ENCODE results near the gene BANF2. TPM values are rescaled to one million over a fixed set of nuclear protein-coding genes. Genes with fewer than 3 reads are reported as not detected.

BANF2 gene
- total RNA-seq, 1 donor from 2014 or later, result not detected

DNA sequence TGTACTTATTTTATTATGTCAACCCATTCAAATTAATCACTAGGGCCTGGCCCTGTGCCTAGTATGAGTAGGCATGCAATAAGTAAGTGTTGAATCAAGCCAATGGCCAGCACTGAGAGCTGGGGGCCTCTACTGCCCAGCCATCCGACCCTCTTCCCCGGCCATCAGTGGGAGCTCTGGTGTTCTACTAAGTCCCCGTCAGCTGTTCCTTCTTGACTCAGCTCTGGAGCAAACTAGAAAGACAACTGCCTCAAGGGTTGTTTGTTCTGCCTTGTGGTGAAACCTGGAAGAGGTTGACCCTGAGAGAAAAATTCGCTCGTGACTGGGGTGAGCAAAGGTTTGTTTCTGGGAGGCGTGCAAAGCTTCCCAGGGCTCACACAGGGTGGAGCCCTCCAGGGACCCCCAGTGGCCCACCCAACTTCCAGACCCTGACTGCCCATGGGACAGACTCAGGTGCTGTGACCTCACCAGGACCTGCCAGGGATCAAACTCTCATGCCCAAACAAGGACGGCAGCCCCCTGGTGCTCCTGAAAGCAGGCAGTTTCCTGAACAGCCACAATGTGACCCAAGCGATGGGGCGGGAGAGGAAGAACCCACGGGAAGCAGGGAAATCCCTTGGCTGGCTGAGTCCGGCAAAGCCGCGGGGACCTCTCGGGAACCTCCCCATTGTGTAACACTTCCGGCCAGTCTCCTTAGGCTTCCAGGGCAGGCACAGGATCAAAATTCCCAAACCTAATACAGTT, 50.4 kb downstream of the BANF2 start:
- Histone ChIP-seq H3K36me3 (no peaks in the 10 kb centered on the region), H2AFZ (replicated peaks) (no peak overlapping the region), H3F3A (ENCODE audit: low read depth) (no peaks in the 10 kb centered on the region), H3K4me2 (no peak overlapping the region), H3K4me1 (no peaks in the 10 kb centered on the region), H3K4me3 (no peak overlapping the region), H3K9me3 (ENCODE audit: low read depth) (no peaks in the 10 kb centered on the region), H3K9ac (no peak overlapping the region), H3K27ac (no peak overlapping the region), H4K20me1 (ENCODE audit: low read depth) (no peaks in the 10 kb centered on the region), H3K27me3 (no peaks in the 10 kb centered on the region), H3K79me2 (ENCODE audit: low read depth) (no peaks in the 10 kb centered on the region)
- Mint-ChIP-seq H3K4me1 (peaks cover 14% of the 10 kb centered on the region), H3K36me3 (no peaks in the 10 kb centered on the region), H3K27ac (no peak overlapping the region), H3K9me3 (no peaks in the 10 kb centered on the region), H3K27me3 (ENCODE audit: insufficient read depth, low read depth) (peaks cover 14% of the 10 kb centered on the region), H3K4me3 (no peak overlapping the region)
- peak; percentile 9 for DNase-seq (ENCODE audit: low spot score)
- TF ChIP-seq EZH2 (IDR thresholded peaks at IDR 0.05), result no peak

DNA sequence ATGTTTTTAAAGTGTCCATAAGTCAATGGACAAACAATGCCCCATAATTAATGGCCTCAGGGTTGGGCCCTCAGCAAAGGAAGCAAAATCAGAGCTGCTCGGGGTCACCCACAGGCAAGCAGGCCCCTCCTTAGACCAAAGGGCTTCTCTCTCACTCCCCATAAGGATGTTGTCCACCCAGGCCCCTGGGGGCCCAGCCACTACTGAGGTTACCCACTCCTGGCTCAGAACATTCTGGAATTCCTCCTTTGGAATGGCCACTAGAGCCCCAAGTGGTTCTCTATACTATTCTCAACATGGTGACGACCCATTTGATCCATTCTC, 50.9 kb downstream of the BANF2 start:
- no peak for DNase-seq (ENCODE audit: low spot score)
- no peaks in the 10 kb centered on the region for H3K36me3 ChIP-seq
- no peaks in the 10 kb centered on the region for H3K9me3 ChIP-seq (ENCODE audit: low read depth)
- H3K4me3 Mint-ChIP-seq, result no peak overlapping the region
- H3K27ac ChIP-seq, result no peak overlapping the region
- peaks cover 14% of the 10 kb centered on the region for H3K27me3 Mint-ChIP-seq (ENCODE audit: insufficient read depth, low read depth)
- TF ChIP-seq EZH2phosphoT487 (IDR thresholded peaks at IDR 0.05), result no peak
- no peak for TF ChIP-seq EZH2 (IDR thresholded peaks at IDR 0.05)
- H4K20me1 ChIP-seq (ENCODE audit: low read depth), result no peaks in the 10 kb centered on the region
- H3K27me3 ChIP-seq, result no peaks in the 10 kb centered on the region
- H3K4me2 ChIP-seq, result no peak overlapping the region
- H3K4me1 ChIP-seq, result no peaks in the 10 kb centered on the region
- H2AFZ ChIP-seq (replicated peaks), result no peak overlapping the region
- no peaks in the 10 kb centered on the region for H3F3A ChIP-seq (ENCODE audit: low read depth)
- no peaks in the 10 kb centered on the region for H3K9me3 Mint-ChIP-seq
- no peaks in the 10 kb centered on the region for H3K79me2 ChIP-seq (ENCODE audit: low read depth)
- no peak overlapping the region for H3K4me3 ChIP-seq
- H3K27ac Mint-ChIP-seq, result no peak overlapping the region
- H3K36me3 Mint-ChIP-seq, result no peaks in the 10 kb centered on the region
- H3K9ac ChIP-seq, result no peak overlapping the region
- peaks cover 11% of the 10 kb centered on the region for H3K4me1 Mint-ChIP-seq

DNA sequence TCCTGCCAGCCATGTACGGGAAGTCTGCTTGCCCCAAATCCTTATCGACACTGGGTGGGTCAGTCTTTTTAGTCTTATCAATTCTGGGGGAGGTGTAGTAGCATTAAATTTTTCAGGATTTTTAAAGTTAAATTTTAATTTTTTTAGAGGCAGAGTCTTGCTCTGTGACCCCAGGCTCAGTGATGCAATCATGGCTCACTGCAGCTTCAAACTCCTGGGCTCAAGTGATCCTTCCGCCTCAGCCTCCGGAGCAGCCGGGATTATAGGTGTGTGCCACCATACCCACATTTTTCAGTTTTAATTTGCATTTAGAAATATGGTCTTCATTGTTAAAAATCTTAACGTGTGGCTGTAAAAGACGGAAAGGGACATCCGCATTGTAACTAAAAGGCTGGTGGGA, 51.9 kb downstream of the BANF2 start:
- H3F3A ChIP-seq (ENCODE audit: low read depth), result no peaks in the 10 kb centered on the region
- no peak overlapping the region for H3K27ac Mint-ChIP-seq
- H2AFZ ChIP-seq (replicated peaks), result no peak overlapping the region
- no peak overlapping the region for H3K9ac ChIP-seq
- H3K36me3 ChIP-seq, result no peaks in the 10 kb centered on the region
- no peaks in the 10 kb centered on the region for H4K20me1 ChIP-seq (ENCODE audit: low read depth)
- H3K4me2 ChIP-seq, result no peak overlapping the region
- H3K27me3 Mint-ChIP-seq (ENCODE audit: insufficient read depth, low read depth), result peaks cover 17% of the 10 kb centered on the region
- no peaks in the 10 kb centered on the region for H3K36me3 Mint-ChIP-seq
- H3K27ac ChIP-seq, result no peak overlapping the region
- H3K9me3 Mint-ChIP-seq, result no peaks in the 10 kb centered on the region
- TF ChIP-seq EZH2phosphoT487 (IDR thresholded peaks at IDR 0.05), result no peak
- TF ChIP-seq, protein P1, sequence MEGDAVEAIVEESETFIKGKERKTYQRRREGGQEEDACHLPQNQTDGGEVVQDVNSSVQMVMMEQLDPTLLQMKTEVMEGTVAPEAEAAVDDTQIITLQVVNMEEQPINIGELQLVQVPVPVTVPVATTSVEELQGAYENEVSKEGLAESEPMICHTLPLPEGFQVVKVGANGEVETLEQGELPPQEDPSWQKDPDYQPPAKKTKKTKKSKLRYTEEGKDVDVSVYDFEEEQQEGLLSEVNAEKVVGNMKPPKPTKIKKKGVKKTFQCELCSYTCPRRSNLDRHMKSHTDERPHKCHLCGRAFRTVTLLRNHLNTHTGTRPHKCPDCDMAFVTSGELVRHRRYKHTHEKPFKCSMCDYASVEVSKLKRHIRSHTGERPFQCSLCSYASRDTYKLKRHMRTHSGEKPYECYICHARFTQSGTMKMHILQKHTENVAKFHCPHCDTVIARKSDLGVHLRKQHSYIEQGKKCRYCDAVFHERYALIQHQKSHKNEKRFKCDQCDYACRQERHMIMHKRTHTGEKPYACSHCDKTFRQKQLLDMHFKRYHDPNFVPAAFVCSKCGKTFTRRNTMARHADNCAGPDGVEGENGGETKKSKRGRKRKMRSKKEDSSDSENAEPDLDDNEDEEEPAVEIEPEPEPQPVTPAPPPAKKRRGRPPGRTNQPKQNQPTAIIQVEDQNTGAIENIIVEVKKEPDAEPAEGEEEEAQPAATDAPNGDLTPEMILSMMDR (IDR thresholded peaks at IDR 0.05), result no peak
- TF ChIP-seq EZH2 (IDR thresholded peaks at IDR 0.05), result no peak
- no peaks in the 10 kb centered on the region for H3K9me3 ChIP-seq (ENCODE audit: low read depth)
- no peaks in the 10 kb centered on the region for H3K79me2 ChIP-seq (ENCODE audit: low read depth)
- no peak overlapping the region for H3K4me3 Mint-ChIP-seq
- H3K4me3 ChIP-seq, result no peak overlapping the region
- no peak for DNase-seq (ENCODE audit: low spot score)
- peaks cover 11% of the 10 kb centered on the region for H3K4me1 Mint-ChIP-seq
- H3K4me1 ChIP-seq, result no peaks in the 10 kb centered on the region
- H3K27me3 ChIP-seq, result no peaks in the 10 kb centered on the region

DNA sequence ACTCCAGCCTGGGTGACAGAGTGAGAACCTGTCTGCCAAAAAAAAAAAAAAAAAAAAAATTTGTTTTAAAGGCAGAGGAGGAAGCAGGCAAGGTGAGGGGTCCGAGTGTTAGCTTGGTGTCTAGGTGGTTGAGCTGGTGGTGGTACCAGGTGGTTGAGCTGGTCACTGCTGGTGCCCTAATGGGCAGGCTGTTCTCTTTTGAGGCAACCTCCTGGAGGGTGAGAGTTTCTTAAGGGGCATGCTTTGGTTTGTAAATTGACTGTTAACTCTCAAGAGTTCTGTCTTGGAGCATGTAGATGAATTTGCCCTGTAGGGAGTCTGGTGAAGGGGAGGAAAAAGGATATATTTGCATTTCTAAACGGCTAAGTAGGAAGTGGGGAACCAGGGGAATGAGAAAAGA, 52.7 kb downstream of the BANF2 start:
- Histone ChIP-seq H3K27ac (no peak overlapping the region), H4K20me1 (ENCODE audit: low read depth) (no peaks in the 10 kb centered on the region), H3K79me2 (ENCODE audit: low read depth) (no peaks in the 10 kb centered on the region), H3K9ac (no peak overlapping the region), H3K9me3 (ENCODE audit: low read depth) (no peaks in the 10 kb centered on the region), H3F3A (ENCODE audit: low read depth) (no peaks in the 10 kb centered on the region), H3K27me3 (no peaks in the 10 kb centered on the region), H3K4me1 (no peaks in the 10 kb centered on the region), H3K4me2 (no peak overlapping the region), H3K4me3 (no peak overlapping the region), H3K36me3 (no peaks in the 10 kb centered on the region), H2AFZ (replicated peaks) (no peak overlapping the region)
- H3K4me1 Mint-ChIP-seq, result peaks cover 10% of the 10 kb centered on the region
- H3K36me3 Mint-ChIP-seq, result no peaks in the 10 kb centered on the region
- no peak for DNase-seq (ENCODE audit: low spot score)
- peak overlapping the region; percentile 51 for H3K27ac Mint-ChIP-seq
- TF ChIP-seq EZH2 (IDR thresholded peaks at IDR 0.05) (no peak), EZH2phosphoT487 (IDR thresholded peaks at IDR 0.05) (no peak)
- TF ChIP-seq, protein P1 (IDR thresholded peaks at IDR 0.05), result no peak
- no peak overlapping the region for H3K4me3 Mint-ChIP-seq
- peaks cover 15% of the 10 kb centered on the region for H3K27me3 Mint-ChIP-seq (ENCODE audit: insufficient read depth, low read depth)
- H3K9me3 Mint-ChIP-seq, result no peaks in the 10 kb centered on the region
